A549 (cell line): ENCODE results near the gene TBC1D25. TPM values are rescaled to one million over a fixed set of nuclear protein-coding genes. Genes with fewer than 3 reads are reported as not detected.
A peak's percentile ranks its signal among the peaks of the same experiment; 100 is the strongest.

Experiments used
- ATAC-seq, 2 experiments: fragments of 200-7000 bp in 1 of 2; fragments of >200 bp in 1 of 2; cut with Nextera tagmentation in 1 of 2; cut with Tn5 transposase in 1 of 2; 3 replicates each; pipeline versions ENCODE4 v1.8.0 to v1.9.1; 2018 to 2020; ENCODE audit warnings: mild to moderate bottlenecking in 1 of 2, moderate library complexity in 1 of 2
- CTCF ChIA-PET: fragments of 300-600 bp; sonication (Branson Sonifier 250); formaldehyde crosslinking; extraction: SDS; loops from one replicate; lab custom pipeline; 2021; ENCODE audit warnings: antibody characterized with exemption, inconsistent platforms; lab: Yijun Ruan, JAX
- POLR2A ChIA-PET: fragments of 350-600 bp; formaldehyde crosslinking; extraction: SDS; loops from one replicate; lab custom pipeline; 2021; ENCODE audit warnings: antibody characterized with exemption, inconsistent platforms; lab: Yijun Ruan, JAX
- DNase-seq, 2 experiments: peaks; one replicate each; pipeline versions ENCODE4 v3.0.0 to v3.0.0-alpha.2; 2011 to 2016; ENCODE audit warnings: low read depth in 1 of 2, low spot score in 1 of 2
- FAIRE-seq: peaks from 2 replicates; lab custom pipeline; 2011; peaks lifted over from hg19 to GRCh38; lab: Jason Lieb, UNC
- H3K27ac ChIP-seq, 2 experiments: fragments of >200 bp; sonication (Bioruptor Twin); formaldehyde crosslinking; 3 replicates each; pipeline ENCODE4 v1.5.1; 2016 to 2017
- H3K4me1 ChIP-seq: fragments of >200 bp; sonication (Bioruptor Twin); formaldehyde crosslinking; 3 replicates; pipeline ENCODE4 v1.6.1; 2016
- H3K4me2 ChIP-seq: fragments of >200 bp; sonication (Bioruptor Twin); formaldehyde crosslinking; 3 replicates; pipeline ENCODE4 v1.6.1; 2016
- H3K4me3 ChIP-seq: fragments of >200 bp; sonication (Bioruptor Twin); formaldehyde crosslinking; 3 replicates; pipeline ENCODE4 v1.5.1; 2016
- H3K9me3 ChIP-seq: fragments of >200 bp; sonication (Bioruptor Twin); formaldehyde crosslinking; 3 replicates; pipeline ENCODE4 v1.6.1; 2016
- CBX2 ChIP-seq: fragments of 200-600 bp; sonication (generic); IDR thresholded peaks from 2 replicates; pipeline ENCODE4 v1.6.1; 2016; ENCODE audit warnings: low read depth, mild to moderate bottlenecking, borderline replicate concordance
- CHD2 ChIP-seq: fragments of 150-350 bp; IDR thresholded peaks from 2 replicates; pipeline ENCODE4 v1.6.1; 2014; ENCODE audit warnings: low read length; ENCODE audit not compliant: partially characterized antibody
- CHD4 ChIP-seq: fragments of 200-600 bp; sonication (generic); IDR thresholded peaks from 2 replicates; pipeline ENCODE4 v1.6.1; 2016; ENCODE audit warnings: antibody characterized with exemption, mild to moderate bottlenecking, borderline replicate concordance
- CTCF ChIP-seq: fragments of >200 bp; sonication (Bioruptor Twin); formaldehyde crosslinking; IDR thresholded peaks from 3 replicates; pipeline ENCODE4 v1.5.1; 2016
- EHMT2 ChIP-seq: fragments of 200-600 bp; sonication (generic); IDR thresholded peaks from 2 replicates; pipeline ENCODE4 v1.6.1; 2016; ENCODE audit warnings: antibody characterized with exemption, low read depth, mild to moderate bottlenecking, moderate library complexity
- EP300 ChIP-seq, 2 experiments: fragments of >200 bp; sonication (Bioruptor Twin); formaldehyde crosslinking; IDR thresholded peaks; 2 replicates in 1 of 2; 3 replicates in 1 of 2; pipeline ENCODE4 v1.6.1; 2016 to 2017
- FOSB ChIP-seq: fragments of 250-450 bp; sonication (Bioruptor Pico); IDR thresholded peaks from 2 replicates; pipeline ENCODE4 v1.5.0; 2020; ENCODE audit warnings: mild to moderate bottlenecking, moderate library complexity
- FOSL2 ChIP-seq, 2 experiments: fragments of 450-650 bp in 1 of 2; fragments of >200 bp in 1 of 2; sonication (Bioruptor Twin) in 1 of 2; formaldehyde crosslinking; IDR thresholded peaks; 2 replicates each; pipeline versions ENCODE4 v1.5.0 to v1.6.1; 2016 to 2020; ENCODE audit warnings: mild to moderate bottlenecking in 1 of 2, moderate library complexity in 1 of 2
- GATA3 ChIP-seq: IDR thresholded peaks from 2 replicates; pipeline ENCODE4 v1.6.1; 2012; ENCODE audit warnings: borderline replicate concordance
- HOXA7 ChIP-seq: fragments of 250-450 bp; sonication (Bioruptor Pico); IDR thresholded peaks from 2 replicates; pipeline ENCODE4 v1.5.0; 2020; ENCODE audit warnings: mild to moderate bottlenecking, moderate library complexity
- JUNB ChIP-seq: fragments of >200 bp; sonication (Bioruptor Twin); formaldehyde crosslinking; IDR thresholded peaks from 2 replicates; pipeline ENCODE4 v1.6.1; 2016
- RAD21 ChIP-seq, 2 experiments: fragments of >200 bp in 1 of 2; sonication (Bioruptor Twin) in 1 of 2; formaldehyde crosslinking in 1 of 2; IDR thresholded peaks in 1 of 2; conservative IDR thresholded peaks in 1 of 2; 2 replicates in 1 of 2; 3 replicates in 1 of 2; pipeline ENCODE4 v1.6.1; 2012 to 2018; ENCODE audit warnings: inconsistent platforms in 1 of 2
- RARB ChIP-seq: fragments of 250-450 bp; sonication (Bioruptor Pico); IDR thresholded peaks from 2 replicates; pipeline ENCODE4 v1.8.0; 2021; ENCODE audit warnings: mild to moderate bottlenecking, moderate library complexity
- SMC3 ChIP-seq: fragments of >200 bp; sonication (Bioruptor Twin); formaldehyde crosslinking; IDR thresholded peaks from 3 replicates; pipeline ENCODE4 v1.6.1; 2018; ENCODE audit warnings: inconsistent platforms
- TFCP2L1 ChIP-seq: fragments of 250-450 bp; sonication (Bioruptor Pico); IDR thresholded peaks from 2 replicates; pipeline ENCODE4 v1.5.0; 2021; ENCODE audit warnings: mild to moderate bottlenecking
- ZC3H11A ChIP-seq: fragments of 450-650 bp; IDR thresholded peaks from 2 replicates; pipeline ENCODE4 v1.6.1; 2014; ENCODE audit warnings: antibody characterized with exemption, mild to moderate bottlenecking
- ZFP36 ChIP-seq: fragments of 450-650 bp; IDR thresholded peaks from 2 replicates; pipeline ENCODE4 v1.6.1; 2014; ENCODE audit warnings: borderline replicate concordance; ENCODE audit not compliant: partially characterized antibody
- WGBS: methylation state at CpG from one replicate; pipeline ENCODE4 v1.1.6; 2017; ENCODE audit errors: missing lambda C conversion rate; 5-methylcytosine and 5-hydroxymethylcytosine counted together
- polyA plus RNA-seq, 4 experiments: library from polyadenylated mRNA; depleted of rRNA in 3 of 4; stranded (reverse); fragments of >200 nt; fragmentation: RNase III in 1 of 4; extraction: RNeasy Plus Mini Kit Qiagen cat#74134 plus additional on column Dnase treatment in 1 of 4; gene quantifications; 2 replicates in 3 of 4; 3 replicates in 1 of 4; pipeline ENCODE4 v1.2.3, GENCODE V29; 2011 to 2017
- TF ChIP-seq, protein P1 (sequence below): fragments of 450-650 bp; IDR thresholded peaks from 2 replicates; pipeline ENCODE4 v1.6.1; 2014; ENCODE audit warnings: antibody characterized with exemption
- TF ChIP-seq, protein P2 (sequence below): fragments of 250-450 bp; sonication (Bioruptor Pico); IDR thresholded peaks from 2 replicates; pipeline ENCODE4 v1.5.0; 2021; ENCODE audit warnings: mild to moderate bottlenecking, moderate library complexity, borderline replicate concordance
- TF ChIP-seq, protein P3 (sequence below): fragments of >200 bp; sonication (Bioruptor Twin); formaldehyde crosslinking; IDR thresholded peaks from 2 replicates; pipeline ENCODE4 v1.6.1; 2016

Gene TBC1D25
- polyA plus RNA-seq, 2 of the 4 experiments (the other 2 are of a cell fraction): 8.6 to 13.0 TPM

DNA sequence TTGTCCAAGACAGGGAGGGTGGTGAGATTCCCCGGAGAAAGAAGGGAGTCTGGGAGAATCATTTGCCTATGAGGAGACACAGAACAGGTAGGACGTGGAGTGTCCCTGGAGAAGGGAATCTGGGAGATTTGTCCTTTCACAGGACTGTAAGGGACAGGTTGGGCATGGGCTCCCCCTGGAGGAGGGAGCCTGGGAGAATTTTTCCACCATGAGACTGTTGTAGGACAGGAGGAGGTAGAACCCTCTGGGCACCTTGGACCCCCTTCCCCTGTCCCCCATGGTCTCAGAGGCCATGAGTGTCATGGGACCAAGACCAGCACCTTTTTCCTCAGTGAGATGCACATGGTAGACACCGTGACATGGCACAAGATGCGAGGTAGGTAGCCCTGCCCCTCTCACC lies 28.0 kb upstream of the TBC1D25 start:
- WGBS: 50% methylated on average over 4 of the region's 4 CpGs
- peak; percentile 40 to 67; a peak in 3 of 6 replicates for ATAC-seq

GRCh38 chrX:48512371-48512935 lies 27.1 kb upstream of the TBC1D25 start:
- CTCF ChIA-PET: interaction anchor here (1.1 to 1.4 kb wide), 4 partner anchors 15 to 423 kb away, joined by 3 to 5 read pairs (median 3); partner anchors contain the start of gene TBC1D25
- peaks cover 3% of the 10 kb centered on the region; the same call in 1 of the 3 replicates for H3K4me1 ChIP-seq
- 87% methylated on average over 12 of the region's 20 CpGs for WGBS
- no peak for DNase-seq
- no peak overlapping the region for H3K4me2 ChIP-seq
- no peak for ATAC-seq
- TF ChIP-seq FOSL2 (IDR thresholded peaks at IDR 0.05) (no peak), FOSL2 (CRISPR knock-in tag; IDR thresholded peaks at IDR 0.05) (no peak), RARB (CRISPR knock-in tag) (no peak), CTCF (no peak), ZC3H11A (no peak), EP300 (IDR thresholded peaks at IDR 0.05) (no peak), CBX2 (no peak), ZFP36 (no peak), TFCP2L1 (CRISPR knock-in tag) (no peak), JUNB (no peak), CHD4 (no peak), CHD2 (no peak), GATA3 (no peak), HOXA7 (no peak), FOSB (CRISPR knock-in tag) (no peak)
- TF ChIP-seq, protein P1, sequence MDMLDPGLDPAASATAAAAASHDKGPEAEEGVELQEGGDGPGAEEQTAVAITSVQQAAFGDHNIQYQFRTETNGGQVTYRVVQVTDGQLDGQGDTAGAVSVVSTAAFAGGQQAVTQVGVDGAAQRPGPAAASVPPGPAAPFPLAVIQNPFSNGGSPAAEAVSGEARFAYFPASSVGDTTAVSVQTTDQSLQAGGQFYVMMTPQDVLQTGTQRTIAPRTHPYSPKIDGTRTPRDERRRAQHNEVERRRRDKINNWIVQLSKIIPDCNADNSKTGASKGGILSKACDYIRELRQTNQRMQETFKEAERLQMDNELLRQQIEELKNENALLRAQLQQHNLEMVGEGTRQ: no peak
- TF ChIP-seq, protein P2, sequence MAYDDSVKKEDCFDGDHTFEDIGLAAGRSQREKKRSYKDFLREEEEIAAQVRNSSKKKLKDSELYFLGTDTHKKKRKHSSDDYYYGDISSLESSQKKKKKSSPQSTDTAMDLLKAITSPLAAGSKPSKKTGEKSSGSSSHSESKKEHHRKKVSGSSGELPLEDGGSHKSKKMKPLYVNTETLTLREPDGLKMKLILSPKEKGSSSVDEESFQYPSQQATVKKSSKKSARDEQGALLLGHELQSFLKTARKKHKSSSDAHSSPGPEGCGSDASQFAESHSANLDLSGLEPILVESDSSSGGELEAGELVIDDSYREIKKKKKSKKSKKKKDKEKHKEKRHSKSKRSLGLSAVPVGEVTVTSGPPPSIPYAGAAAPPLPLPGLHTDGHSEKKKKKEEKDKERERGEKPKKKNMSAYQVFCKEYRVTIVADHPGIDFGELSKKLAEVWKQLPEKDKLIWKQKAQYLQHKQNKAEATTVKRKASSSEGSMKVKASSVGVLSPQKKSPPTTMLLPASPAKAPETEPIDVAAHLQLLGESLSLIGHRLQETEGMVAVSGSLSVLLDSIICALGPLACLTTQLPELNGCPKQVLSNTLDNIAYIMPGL (CRISPR knock-in tag): no peak
- TF ChIP-seq, protein P3, sequence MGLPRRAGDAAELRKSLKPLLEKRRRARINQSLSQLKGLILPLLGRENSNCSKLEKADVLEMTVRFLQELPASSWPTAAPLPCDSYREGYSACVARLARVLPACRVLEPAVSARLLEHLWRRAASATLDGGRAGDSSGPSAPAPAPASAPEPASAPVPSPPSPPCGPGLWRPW: no peak
- TF ChIP-seq, all 56 proteins: peak for 0
- Histone ChIP-seq H3K4me3 (no peak overlapping the region), H3K27ac (no peak overlapping the region), H3K9me3 (no peaks in the 10 kb centered on the region)
- POLR2A ChIA-PET: no interaction called here
- FAIRE-seq: no peak

More for the DNA sequence above, 28.0 kb upstream of the TBC1D25 start:
- Histone ChIP-seq H3K4me2 (no peak overlapping the region), H3K9me3 (no peaks in the 10 kb centered on the region)
- TF ChIP-seq SMC3 (peak; percentile 49; the same call in 1 of the 3 replicates), EHMT2 (no peak), RAD21 (conservative IDR thresholded peaks at IDR 0.05 in 1 of 2, IDR thresholded peaks at IDR 0.05 in 1 of 2) (peak; percentile 60 to 72), CTCF (peak; percentile 48)
- TF ChIP-seq, all 56 proteins: peak for 3
- FAIRE-seq: no peak
- no peak overlapping the region for H3K4me3 ChIP-seq
- H3K4me1 ChIP-seq: peaks cover 3% of the 10 kb centered on the region; the same call in 1 of the 3 replicates
- ChIA-PET POLR2A (no interaction called here), CTCF (interaction anchor here (2.3 kb wide), 1 partner anchor 37 kb away, joined by 7 read pairs; no protein-coding TSS in a partner anchor)
- peak; percentile 36 to 40 for DNase-seq
- H3K27ac ChIP-seq: no peak overlapping the region
